ENCODE measurements around the gene GALNT13. TPM values are rescaled to one million over a fixed set of nuclear protein-coding genes. Genes with fewer than 3 reads are reported as not detected.
A peak's percentile ranks its signal among the peaks of the same experiment; 100 is the strongest.

The GALNT13 gene
- total and polyA plus RNA-seq, 2 of the 13 experiments (the other 11 are each of a cell fraction or from before 2014, with no cell fraction given) = 1.3 to 5.0 TPM

GRCh38 chr2:154447727-154448418, 576.2 kb downstream of the GALNT13 start (continued):
- TF ChIP-seq HNF4A (CRISPR knock-in tag; IDR thresholded peaks at IDR 0.05) (peak; percentile 54; the same call in 1 of the 2 replicates), MED8 (CRISPR knock-in tag; IDR thresholded peaks at IDR 0.05; ENCODE audit: insufficient replicate concordance) (no peak), ZNF549 (CRISPR knock-in tag; IDR thresholded peaks at IDR 0.05) (no peak), HIC2 (CRISPR knock-in tag; IDR thresholded peaks at IDR 0.05; ENCODE audit: low read depth) (no peak), ZSCAN5A (CRISPR knock-in tag; IDR thresholded peaks at IDR 0.05; ENCODE audit: borderline replicate concordance) (no peak), POGK (CRISPR knock-in tag; conservative IDR thresholded peaks at IDR 0.05) (no peak), HDAC6 (IDR thresholded peaks at IDR 0.05; ENCODE audit: low read depth, low read length) (no peak), MAX (IDR thresholded peaks at IDR 0.05) (no peak), SNAI1 (CRISPR knock-in tag; IDR thresholded peaks at IDR 0.05; ENCODE audit: borderline replicate concordance) (no peak), ZNF576 (CRISPR knock-in tag; IDR thresholded peaks at IDR 0.05) (no peak), AGO2 (optimal IDR thresholded peaks at IDR 0.05; ENCODE audit: low read depth, low read length) (no peak), ZNF703 (CRISPR knock-in tag; IDR thresholded peaks at IDR 0.05; ENCODE audit: borderline replicate concordance) (no peak), ZNF18 (CRISPR knock-in tag; IDR thresholded peaks at IDR 0.05; ENCODE audit: insufficient replicate concordance) (no peak), CHD4 (IDR thresholded peaks at IDR 0.05; ENCODE audit: borderline replicate concordance, low read length) (peak; percentile 38; the same call in 1 of the 2 replicates), ZNF225 (CRISPR knock-in tag; IDR thresholded peaks at IDR 0.05) (no peak), SOX6 (IDR thresholded peaks at IDR 0.05) (no peak), SOX6 (CRISPR knock-in tag; IDR thresholded peaks at IDR 0.05) (peak; percentile 85), KLF12 (CRISPR knock-in tag; IDR thresholded peaks at IDR 0.05; ENCODE audit: borderline replicate concordance) (no peak), ZNF33A (CRISPR knock-in tag; IDR thresholded peaks at IDR 0.05; ENCODE audit: borderline replicate concordance) (no peak), ZNF530 (CRISPR knock-in tag; IDR thresholded peaks at IDR 0.05; ENCODE audit: low read depth) (no peak), KDM5B (CRISPR knock-in tag; IDR thresholded peaks at IDR 0.05; ENCODE audit: borderline replicate concordance) (no peak), NFYB (CRISPR knock-in tag; IDR thresholded peaks at IDR 0.05) (peak; percentile 56; the same call in 1 of the 2 replicates)
